ENCODE data around the gene TLX3.
"Not testable (repeated sequence)": the region's sequence is repeated elsewhere in the genome, so short reads cannot be mapped to it uniquely, and the experiment has no call there.

TLX3 gene

DNA sequence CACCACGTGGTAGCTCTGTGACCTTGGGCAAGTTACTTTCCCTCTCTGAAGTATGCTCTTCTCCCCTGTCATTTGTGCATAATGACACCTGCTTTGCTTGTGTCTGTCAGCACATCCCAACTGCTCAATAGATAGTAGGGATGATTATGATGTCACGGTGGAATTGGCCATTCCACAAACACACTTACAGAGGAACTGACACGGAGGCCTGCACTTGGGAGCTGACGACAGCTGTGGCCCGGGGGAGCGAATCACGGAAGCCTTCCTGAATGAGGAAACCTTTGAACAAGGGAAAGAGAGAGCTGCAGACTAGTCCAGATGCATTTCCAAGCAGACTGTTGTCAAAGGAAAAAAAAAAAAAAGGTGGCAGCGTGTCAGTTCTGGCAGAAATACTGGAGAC lies 21.0 kb downstream of the TLX3 start:
- no peak for DNase-seq

DNA sequence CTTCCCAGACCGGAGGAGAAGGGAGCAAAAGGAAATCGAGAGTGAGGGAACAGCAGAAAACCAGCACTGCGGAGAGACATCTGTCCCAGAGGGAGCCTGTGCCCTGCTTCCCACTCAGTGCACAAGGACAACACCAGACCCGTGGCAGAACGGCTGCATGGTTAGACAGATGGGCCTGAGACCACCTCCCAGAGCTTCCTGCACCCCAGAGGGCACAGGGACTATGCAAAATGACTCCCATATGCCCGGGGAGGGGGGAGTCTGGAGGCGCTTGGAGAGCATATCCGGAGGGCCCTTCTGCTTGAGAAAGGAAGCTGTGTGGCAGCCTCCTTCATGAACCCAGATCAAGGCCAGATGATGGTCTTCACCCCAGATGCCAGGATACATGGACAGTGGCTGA lies 26.6 kb downstream of the TLX3 start:
- no peak for DNase-seq

DNA sequence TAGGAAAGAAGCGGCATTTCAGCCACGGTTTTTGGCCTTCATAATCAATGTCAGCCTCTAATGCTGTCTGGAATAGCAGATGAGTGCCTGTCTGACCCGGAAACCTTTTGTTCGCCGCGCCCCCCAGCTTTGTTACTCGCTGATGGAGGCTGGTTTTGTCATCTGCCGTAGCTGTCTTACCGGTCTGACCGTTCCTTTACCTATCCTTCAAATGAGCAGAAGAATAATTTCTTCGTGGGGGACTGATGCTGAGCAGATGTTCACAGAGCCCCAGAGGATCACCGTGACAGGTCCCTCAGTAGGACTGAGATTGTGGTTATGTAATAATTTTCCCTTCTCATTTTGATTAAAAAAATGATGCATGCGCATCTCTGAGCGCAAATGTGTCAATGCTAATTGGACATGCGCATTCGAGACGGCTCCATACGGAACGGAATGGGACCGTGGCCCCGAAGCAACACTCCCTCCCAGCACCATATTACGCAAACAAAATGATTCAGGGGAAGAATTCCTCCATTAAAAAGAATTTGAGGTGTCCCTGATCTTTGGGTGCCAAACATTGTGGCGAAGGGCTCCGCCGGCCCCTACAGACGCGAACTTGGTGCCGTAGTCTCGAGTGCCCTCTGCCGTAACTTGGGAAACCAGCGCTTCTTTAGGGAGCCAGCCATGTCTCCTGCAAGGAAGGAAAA lies 27.6 kb downstream of the TLX3 start:
- peak; percentile 39 for DNase-seq

DNA sequence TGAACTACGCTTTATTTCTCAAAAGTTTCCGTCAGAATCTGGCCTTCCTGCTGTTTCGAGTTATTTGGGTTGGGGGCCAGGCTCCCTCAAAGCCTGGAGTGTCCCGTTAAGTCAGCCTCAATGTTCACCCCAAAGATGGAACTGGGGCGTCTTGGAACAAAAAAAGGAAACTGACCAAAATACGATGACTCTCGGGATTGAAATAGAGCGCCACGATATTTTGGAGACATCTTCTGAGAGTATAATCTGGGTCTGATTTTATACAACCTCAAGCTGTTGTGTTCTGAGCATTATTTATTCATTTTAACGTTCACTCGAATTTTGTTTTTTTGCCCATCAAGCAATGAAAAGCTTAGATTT lies 28.1 kb downstream of the TLX3 start:
- DNase-seq, result no peak

DNA sequence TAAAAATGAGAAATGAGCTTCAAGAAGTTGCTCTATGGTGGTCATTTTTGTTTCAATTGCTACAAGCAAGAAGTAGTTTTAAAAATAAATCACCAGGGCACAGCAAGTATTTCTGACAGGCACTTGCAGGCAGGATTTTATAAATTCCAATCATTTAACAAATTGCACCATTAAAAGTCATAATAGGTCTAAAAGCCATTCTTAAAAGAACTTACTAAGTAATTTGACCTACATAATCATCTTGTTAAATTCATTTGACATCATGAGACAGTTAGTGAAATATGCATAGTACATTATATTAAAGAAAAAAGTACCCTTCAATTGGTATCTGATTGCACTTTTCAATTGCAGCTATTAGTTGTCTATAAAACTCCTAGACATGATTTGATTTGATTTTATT lies 31.0 kb downstream of the TLX3 start:
- DNase-seq, result no peak

DNA sequence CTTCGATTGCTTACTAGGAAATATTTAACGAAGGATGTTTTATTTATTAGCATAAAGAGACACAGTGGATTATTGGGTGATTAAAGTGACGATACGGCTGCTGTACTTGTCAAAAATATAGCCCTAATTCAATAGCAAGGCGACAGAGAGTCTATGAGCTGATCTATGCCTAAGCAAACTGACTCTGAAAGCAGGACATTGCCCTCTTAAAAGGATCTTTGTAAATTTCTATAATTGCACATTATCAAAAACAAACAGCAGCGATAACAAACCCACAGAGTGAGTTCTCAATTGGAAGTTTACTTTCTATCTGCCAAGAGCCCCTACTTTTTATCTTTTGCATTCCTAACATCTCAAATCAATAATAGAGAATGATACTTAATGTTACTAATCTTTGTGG lies 31.4 kb downstream of the TLX3 start:
- DNase-seq, result no peak

DNA sequence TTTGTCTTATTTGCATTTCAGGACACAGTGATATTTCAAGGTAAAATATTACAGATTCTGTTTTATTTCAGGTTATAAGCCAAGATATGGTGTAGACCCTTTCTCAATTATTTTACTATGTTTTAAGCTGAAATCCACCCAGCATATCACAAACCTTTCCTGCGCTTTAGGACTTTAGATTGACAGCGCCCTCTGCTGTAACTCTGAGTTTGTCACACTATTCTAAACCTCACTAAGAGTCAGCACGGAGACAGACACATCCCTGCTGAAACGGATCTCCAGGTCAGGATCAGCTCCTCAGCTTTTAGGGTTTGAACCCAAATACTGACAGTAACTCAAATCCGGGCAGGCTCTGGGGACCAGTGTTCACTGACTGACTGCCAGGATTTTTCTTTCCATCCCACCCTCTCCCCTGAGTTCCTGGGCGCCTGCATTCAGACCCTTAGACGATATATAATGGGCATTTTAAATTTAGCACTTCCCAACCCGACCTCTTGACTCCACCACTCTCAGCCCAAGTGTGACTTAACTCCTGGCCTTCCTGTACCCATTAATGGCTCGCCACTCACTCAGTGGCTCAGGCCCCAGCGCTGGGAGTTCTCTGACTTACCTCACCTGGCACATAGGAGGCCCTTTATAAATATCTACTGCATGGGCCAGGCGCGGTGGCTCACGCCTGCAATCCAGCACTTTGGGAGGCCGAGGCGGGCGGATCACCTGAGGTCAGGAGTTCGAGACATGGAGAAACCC lies 33.5 kb downstream of the TLX3 start:
- DNase-seq, result peak; percentile 46

DNA sequence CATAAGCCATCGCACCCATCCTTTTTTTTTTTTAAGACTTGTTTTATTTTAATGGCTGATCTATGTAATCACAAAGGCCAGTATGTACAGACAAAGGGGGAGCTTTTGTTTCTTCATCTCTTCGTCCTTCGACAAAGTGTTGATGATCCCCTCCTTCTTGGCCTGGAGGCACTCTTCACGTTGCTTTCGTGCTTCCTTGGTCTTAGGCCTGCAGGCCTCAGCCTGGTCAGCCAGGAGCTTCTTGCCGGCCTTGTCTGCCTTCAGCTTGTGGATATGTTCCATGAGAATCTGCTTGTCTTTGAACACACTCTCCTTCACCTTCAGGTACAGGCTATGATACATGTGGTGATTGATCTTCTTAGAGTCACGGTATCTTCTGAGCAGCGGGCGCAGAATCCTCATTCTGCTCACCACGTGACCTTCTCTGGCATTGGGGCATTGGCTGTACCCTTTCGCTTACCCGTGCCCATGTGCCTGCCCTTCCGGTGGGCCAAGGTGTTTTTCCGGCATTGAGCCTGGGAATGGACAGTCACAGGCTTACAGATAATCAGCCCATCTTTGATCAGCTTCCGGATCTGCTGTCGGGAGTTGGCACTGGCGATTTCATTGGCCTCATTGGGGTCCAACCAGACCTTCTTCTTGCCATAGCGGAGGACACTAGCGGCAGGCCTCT lies 36.0 kb downstream of the TLX3 start:
- no peak for DNase-seq

DNA sequence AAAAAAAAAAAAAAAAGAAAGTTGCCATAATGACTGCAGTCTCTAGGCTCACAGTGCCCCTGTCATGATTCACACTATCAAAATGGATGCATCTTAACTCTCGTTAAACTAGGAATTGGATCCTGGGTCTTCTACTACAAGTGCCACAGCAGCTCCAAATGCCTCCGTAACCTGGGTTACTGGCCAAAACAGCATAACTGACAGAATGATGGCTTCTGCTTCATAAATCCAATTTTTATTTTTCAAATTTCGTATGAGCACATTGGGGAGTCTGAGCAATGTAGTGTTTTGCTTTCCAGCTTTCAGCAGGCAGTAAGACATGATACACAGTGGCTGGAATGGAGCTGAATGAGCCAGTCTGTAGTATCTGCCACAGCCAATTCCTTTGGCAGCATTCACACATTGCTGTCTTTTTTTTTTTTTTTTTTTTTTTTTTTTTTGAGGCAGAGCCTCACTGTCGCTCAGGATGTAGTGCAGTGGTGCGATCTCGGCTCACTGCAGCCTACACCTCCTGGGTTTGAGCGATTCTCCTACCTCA lies 42.6 kb downstream of the TLX3 start:
- DNase-seq, result no peak

DNA sequence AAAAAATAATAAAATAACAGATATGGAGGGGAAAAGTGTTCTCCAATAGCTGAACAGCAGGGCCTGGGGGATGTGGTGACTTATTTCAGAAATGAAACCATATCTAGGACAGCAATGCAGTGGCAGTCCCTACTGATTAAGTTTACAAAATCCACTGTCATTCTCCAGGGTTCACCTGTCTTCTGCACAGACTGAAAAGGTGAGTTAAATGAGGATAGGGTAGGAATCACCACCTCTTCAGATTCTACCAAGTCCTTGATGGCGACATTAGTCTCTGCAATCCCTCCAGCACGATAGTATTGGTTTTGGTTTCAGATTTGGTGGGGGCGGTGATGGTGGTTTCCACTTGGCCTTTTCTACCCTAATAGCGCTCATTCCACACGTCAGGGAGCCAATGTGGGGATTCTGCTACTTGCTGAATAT lies 46.3 kb downstream of the TLX3 start:
- peak; percentile 50 for DNase-seq

DNA sequence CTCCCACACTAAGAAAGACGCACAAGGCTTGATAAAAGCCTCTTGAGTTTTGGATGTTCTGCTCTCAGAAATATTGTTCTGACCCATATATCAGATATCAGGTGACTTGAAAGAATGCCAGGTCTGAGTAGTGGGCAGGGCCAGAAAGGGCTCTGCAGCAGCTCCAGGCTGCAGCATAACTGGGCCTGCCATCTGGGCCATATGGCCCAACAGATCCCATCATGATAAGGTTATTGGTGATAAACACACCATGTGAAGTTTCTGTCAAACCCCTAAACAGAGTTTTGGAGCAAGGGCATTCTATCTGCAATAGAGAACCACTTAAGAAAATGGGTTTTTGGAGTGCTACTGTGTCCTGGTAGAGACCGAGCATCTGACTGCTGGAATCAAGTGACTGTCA lies 48.8 kb downstream of the TLX3 start:
- DNase-seq, result no peak

DNA sequence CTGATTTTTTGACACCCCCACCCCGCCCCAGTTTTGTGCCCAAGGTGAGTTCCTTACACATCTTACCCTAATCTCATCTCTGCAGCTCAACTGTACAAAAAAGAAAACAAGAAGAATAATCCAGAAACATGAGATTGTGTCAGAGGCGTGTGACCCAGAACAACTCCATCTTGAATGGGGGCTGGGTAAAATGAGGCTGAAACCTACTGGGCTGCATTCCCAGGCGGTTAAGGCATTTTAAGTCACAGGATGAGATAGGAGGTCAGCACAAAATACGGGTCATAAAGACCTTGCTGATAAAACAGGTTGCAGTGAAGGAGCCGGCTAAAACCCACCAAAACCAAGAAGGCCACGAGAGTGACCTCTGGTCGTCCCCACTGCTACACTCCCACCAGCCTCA lies 52.1 kb downstream of the TLX3 start:
- DNase-seq, result not testable (repeated sequence)

Data from stimulated activated CD4-positive, alpha-beta T cell treated with anti-CD3 and anti-CD28 coated beads, Interleukin-15, amount 100 ng/mL, for 24 hours (primary cell).